Measurements from ENCODE around the gene OTOG. TPM values are rescaled to one million over a fixed set of nuclear protein-coding genes. Genes with fewer than 3 reads are reported as not detected.

The OTOG gene
- total RNA-seq, 1 experiment from 2014 or later, result 0.35 TPM

DNA sequence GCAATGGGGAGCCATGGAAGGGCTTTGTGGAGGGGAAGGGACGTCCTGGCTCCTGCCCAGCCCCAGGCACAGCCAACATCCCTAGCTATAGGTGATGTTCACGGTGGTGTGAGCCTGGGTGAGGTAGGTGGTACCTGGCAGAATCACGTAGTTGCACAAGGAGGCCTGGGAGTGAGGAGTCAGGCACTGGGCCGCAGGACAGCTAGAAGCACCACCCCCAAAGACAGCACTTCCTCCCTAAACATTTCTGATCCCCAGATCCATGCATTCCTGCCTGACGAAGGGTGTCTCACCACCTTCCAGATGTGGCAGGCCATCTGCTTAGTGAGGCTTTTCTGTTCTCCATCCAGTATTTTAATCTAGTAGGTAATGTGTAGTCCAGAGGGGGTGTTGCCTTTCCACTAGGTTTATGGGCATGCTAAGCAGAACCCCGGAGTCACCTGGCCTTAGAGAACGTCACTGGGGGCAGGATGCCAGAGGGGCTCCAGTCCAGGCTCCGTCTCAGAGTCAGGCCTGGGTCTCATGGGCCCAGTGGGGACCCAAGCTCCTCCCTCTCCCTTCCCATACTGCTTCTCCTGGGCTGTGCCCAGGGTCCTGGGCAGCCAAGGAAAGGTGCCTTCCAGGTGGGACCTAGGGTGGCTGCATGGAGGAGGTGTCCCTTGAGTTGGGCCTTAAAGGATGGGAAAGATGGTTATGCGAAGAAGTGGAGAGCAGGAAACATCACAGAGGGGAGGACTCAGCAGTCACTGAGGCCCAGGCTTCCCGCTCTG, 56.2 kb downstream of the OTOG start:
- Histone ChIP-seq H2BK20ac (ENCODE audit: low read depth, low read length, poor library complexity, severe bottlenecking) (no peak overlapping the region), H2AK5ac (ENCODE audit: insufficient read length, low read length) (no peak overlapping the region), H2BK5ac (ENCODE audit: insufficient read length, low read length) (no peak overlapping the region), H4K91ac (ENCODE audit: insufficient read length, low read depth, low read length) (no peak overlapping the region), H3K9ac (ENCODE audit: extremely low read depth, insufficient read length, low read length) (no peak overlapping the region), H3K27ac (ENCODE audit: insufficient read length, low read depth, low read length) (no peak overlapping the region), H3K27me3 (ENCODE audit: insufficient read depth, low read length) (no peaks in the 10 kb centered on the region), H3K23ac (ENCODE audit: insufficient read length, low read depth, low read length) (no peak overlapping the region), H3K4me1 (ENCODE audit: insufficient read depth, low read length) (no peaks in the 10 kb centered on the region), H3K4ac (ENCODE audit: low read depth, low read length) (no peak overlapping the region), H3K4me2 (ENCODE audit: insufficient read depth, insufficient read length, low read length) (no peak overlapping the region), H2BK12ac (ENCODE audit: insufficient read length, low read depth, low read length) (no peak overlapping the region), H3T11ph (ENCODE audit: low read length) (no peak overlapping the region), H3K56ac (ENCODE audit: insufficient read length, low read depth, low read length) (no peak overlapping the region), H3K18ac (ENCODE audit: insufficient read length, low read depth, low read length) (no peak overlapping the region), H3K23me2 (ENCODE audit: insufficient read length, low read depth, low read length, poor library complexity, severe bottlenecking) (no peaks in the 10 kb centered on the region), H3K9me3 (ENCODE audit: control insufficient read depth, low read depth, low read length) (no peaks in the 10 kb centered on the region), H4K20me1 (ENCODE audit: control insufficient read depth, insufficient read depth, insufficient read length) (peaks cover 2% of the 10 kb centered on the region), H4K5ac (ENCODE audit: insufficient read length, low read depth, low read length) (no peak overlapping the region), H3K79me2 (ENCODE audit: insufficient read depth, low read length) (no peaks in the 10 kb centered on the region), H3K14ac (ENCODE audit: insufficient read depth, low read length) (no peak overlapping the region), H2BK120ac (ENCODE audit: low read depth, low read length, poor library complexity, severe bottlenecking) (no peak overlapping the region), H4K8ac (replicated peaks; ENCODE audit: insufficient read length, low read depth, low read length) (no peak overlapping the region), H2BK15ac (ENCODE audit: low read depth, low read length) (no peak overlapping the region), H3K79me1 (ENCODE audit: insufficient read depth, low read depth, low read length, poor library complexity, severe bottlenecking) (no peaks in the 10 kb centered on the region), H2AFZ (ENCODE audit: low read length) (no peak overlapping the region)
- Mint-ChIP-seq H3K36me3 (ENCODE audit: insufficient read depth in 1 of 3, low read depth in 3 of 3) (no peaks in the 10 kb centered on the region), H3K27me3 (ENCODE audit: low read depth) (peaks cover 35% of the 10 kb centered on the region), H3K9me3 (no peaks in the 10 kb centered on the region), H3K4me1 (peaks cover 12 to 29% of the 10 kb centered on the region in 2 experiments), H3K4me3 (no peak overlapping the region), H3K27ac (no peak overlapping the region)
- WGBS (ENCODE audit: extremely low coverage, insufficient read length, low lambda C conversion rate), result no CpG with 5 or more reads among the region's 10 CpGs
- TF ChIP-seq, protein P1, sequence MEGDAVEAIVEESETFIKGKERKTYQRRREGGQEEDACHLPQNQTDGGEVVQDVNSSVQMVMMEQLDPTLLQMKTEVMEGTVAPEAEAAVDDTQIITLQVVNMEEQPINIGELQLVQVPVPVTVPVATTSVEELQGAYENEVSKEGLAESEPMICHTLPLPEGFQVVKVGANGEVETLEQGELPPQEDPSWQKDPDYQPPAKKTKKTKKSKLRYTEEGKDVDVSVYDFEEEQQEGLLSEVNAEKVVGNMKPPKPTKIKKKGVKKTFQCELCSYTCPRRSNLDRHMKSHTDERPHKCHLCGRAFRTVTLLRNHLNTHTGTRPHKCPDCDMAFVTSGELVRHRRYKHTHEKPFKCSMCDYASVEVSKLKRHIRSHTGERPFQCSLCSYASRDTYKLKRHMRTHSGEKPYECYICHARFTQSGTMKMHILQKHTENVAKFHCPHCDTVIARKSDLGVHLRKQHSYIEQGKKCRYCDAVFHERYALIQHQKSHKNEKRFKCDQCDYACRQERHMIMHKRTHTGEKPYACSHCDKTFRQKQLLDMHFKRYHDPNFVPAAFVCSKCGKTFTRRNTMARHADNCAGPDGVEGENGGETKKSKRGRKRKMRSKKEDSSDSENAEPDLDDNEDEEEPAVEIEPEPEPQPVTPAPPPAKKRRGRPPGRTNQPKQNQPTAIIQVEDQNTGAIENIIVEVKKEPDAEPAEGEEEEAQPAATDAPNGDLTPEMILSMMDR (conservative IDR thresholded peaks at IDR 0.05), result no peak
- DNase-seq, result no peak
